HG03457 (cell line): ENCODE results near the gene PIK3R6.

Experiments used
- ATAC-seq: cut with Tn5 transposase; IDR thresholded peaks from one replicate; pipeline ENCODE4 v1.9.1; 2021; ENCODE audit warnings: moderate number of reproducible peaks; ENCODE audit not compliant: unreplicated experiment

Gene PIK3R6

DNA sequence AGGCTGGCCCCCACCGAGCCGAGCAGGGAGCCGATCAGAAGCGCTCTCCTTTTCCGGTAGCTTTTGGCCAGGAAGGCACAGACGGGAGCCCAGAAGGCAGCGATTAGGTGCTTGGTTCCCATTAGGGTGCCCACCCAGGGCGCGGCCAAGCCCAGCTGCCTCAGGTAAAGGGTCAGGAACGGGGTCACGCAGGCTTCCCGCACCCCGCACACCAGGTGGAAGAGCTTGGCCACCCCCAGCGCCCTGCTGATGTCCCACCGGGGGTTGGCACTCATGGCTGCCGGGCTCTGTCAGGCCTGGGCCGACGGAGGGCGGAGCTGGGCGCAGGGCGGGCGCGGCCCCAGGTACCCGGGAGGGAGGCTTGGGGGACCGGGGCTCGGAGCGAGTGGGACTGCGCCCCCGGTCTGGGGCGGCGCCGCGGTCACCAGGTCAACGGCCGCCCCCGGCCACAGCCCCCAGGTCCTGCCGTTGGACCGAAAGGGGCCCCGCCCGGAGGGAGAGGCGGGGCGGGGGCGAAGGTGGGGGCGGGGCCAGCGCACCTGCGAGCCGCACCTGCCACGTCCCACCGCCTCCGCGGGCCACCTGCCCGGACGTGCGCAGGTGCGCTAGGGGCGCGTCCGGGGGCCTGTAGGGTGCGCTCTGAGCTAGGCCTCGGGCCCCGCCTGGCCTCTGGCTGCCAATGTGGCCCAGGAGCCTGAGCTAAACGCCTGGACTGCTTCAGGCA, 68.5 kb downstream of the PIK3R6 start, which contains the start of gene MFSD6L:
Gene MFSD6L, minus strand, starts transcription at position 520 of the 724 bp plus-strand sequence. Its CDS starts 245 bp downstream, at position 275.
- no peak for ATAC-seq

DNA sequence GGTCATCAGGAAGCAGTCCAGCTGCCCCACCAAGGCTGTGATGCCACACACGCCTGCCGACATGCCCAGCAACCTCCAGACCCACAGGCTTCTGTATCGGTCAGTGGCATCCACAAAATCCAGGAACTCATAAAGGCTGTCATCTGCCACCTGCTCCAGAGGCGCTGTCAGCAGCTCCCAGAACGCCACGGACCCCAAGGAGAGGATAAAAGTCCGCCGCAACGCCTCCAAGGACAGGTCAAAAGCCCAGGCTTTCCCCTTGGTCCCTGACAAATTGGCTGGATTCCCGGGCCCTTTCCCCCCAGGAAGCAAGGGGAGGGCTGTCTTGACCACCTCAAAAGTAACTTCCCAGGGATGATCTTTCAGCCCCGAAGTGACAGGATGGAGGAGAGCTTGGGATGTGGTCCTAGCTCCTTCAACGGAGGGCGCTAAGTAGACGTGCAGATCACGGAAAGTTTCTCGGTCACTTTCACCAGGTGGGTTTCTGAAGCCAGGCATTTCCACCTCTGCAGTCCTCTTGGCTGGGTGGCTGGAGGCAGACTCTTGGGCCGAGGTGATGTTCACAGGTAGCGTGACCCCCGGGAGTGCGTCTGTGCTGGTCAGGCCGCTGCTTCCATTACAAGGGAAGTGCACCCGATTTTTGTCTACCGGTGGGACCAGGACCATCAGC, 69.2 kb downstream of the PIK3R6 start:
- no peak for ATAC-seq

DNA sequence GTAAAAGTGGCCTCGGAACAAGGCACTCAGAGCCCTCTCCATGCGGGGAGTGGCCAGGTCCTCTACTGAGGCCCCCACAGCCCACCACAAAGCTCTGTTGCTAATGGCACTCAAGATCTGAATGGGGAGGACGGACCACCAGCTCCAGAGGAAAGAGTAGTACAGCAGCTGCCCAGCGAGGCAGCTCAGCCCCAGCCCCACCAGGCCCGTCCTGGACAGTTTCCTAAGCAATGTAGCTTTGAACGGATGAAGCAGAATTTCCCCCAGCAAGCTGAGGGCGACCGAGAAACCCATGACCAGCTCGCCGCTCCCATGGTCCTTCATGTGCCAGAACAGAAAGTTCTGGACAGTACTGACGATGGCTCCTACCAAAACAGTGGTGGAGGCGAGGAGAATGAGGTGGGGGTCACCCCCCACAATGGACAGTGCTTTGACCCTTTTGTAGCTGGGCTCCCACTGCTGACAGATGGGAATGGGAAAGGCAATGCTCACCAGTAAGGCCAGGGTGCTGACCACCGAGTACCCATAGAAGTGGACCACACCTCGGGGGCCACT, 69.8 kb downstream of the PIK3R6 start:
- no peak for ATAC-seq

DNA sequence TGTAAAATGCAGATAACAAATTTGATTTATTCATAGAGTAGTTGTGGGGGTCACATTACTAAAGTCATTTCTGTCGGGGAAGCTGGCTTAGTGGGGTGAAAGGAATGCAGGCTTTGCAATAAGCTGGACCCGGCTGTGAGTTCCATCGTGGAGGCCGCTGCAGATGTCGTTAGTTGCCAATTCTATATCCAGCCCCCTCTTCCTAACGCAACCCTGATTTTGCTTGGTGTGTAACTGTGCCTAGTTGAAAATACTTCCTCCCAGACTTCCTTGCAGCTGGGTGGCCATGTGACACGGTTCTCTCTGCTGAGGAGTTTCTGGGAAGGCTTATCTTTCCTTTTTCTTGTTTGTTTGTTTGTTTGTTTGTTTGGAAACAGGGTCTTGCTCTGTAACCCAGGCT, 72.8 kb downstream of the PIK3R6 start:
- no peak for ATAC-seq

DNA sequence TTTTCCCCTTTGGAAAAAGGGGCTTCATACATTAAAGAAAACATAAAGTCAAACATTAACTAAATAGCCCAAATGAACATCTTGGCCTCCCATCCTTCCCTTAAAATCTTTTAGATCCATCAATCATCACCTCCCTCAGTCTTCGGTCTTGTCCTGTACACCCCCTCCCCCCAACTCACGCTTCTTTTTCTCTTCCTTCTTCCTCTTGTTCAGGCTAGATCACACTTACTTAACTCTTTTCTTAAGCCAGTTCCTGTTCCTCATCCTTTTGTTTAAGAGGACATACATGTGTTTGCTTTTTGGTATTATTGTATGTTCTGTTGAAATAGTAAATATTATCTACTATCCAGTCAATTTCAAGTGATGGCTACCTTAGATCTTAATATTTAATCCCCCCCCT, 73.8 kb downstream of the PIK3R6 start:
- no peak for ATAC-seq

GRCh38 chr17:8792646-8793045, 74.8 kb downstream of the PIK3R6 start:
- ATAC-seq, result no peak

DNA sequence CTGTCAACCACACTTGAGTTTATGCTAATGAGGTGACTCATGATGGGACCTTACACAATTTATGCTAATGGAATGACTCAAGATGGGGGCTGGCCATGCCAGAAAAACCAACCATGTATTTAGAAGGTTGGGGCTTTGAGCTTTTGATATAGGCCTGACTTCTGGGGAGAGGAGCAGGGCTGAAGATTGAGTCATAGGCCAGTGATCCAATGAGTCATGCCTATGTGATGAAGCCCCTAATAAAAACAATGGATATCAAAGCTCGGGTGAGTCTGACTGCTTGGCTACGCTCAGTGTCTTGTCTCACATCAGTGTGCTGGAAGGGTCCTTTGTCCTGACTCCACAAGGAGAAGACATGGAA, 75.6 kb downstream of the PIK3R6 start:
- ATAC-seq, result no peak

DNA sequence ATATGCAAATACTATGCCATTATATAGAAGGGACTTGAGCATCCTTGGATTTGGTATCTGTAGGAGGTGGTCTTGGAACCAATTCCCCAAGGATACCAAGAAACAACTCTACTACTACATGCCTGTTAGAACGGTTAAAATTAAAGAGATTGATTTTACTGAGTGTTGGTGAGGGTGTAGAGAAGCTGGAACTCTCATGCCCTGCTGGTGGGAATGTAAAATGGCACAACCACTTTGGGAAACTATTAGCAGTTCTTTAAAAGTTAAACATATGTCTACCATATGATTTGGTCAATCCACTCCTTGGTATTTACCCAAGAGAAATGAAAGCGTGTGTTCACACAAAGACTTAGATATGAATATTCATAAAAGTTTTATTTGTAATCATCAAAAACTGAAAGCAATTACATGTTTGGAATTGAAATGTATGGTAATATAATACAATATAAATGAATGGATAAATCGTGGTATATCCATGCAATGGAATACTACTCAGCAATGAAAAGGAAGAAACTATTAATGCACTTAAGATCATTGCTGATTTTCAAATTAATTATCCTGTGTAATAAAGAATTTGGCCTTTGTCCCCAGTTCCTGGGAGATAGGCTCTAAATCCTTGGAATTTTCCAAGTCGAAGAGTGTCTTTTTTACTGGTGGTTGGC, 76.1 kb downstream of the PIK3R6 start:
- ATAC-seq, result no peak

GRCh38 chr17:8789743-8790142, 77.7 kb downstream of the PIK3R6 start:
- no peak for ATAC-seq

DNA sequence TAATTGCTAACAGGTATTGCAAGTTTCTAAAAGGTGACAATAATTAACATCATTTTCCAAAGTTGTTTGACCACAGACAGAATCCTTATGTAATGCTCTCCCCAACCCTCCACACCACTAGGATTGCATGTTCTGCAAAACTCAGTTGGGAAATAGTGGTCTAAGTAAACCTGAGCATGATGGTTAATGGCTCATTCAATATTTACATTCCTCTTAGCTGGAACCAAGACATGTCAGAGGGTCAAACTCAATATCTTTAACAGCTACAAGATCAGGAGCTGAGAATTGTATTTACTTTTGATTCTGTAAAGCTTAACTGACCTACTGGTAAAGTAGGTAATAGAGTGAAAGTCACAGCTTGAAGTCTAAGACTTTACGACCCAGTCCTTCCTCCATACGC, 78.5 kb downstream of the PIK3R6 start:
- no peak for ATAC-seq

- ATAC-seq, result no peak
These were observed 81.7 kb downstream of the PIK3R6 start for GRCh38 chr17:8785547-8786413.

DNA sequence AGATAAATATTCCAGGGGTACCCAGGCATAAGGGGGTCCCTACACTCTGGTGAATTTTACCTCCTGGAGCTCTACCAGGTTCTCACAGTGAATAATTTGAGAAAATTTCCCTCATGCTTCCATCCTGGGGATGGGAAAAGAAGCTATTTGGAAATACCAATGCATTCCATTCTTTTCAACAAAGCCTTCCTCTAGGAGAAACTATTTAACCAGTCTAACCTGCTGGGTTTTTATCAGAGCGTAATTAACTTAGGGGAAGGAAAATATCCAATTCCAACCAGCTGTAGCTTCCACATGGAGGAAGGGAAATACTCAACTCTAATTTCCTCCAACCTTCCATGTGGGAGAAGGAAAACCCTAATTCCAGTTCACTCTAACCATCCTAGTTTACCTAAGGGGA, 85.3 kb downstream of the PIK3R6 start:
- ATAC-seq, result no peak

GRCh38 chr17:8781776-8782175, 85.7 kb downstream of the PIK3R6 start:
- ATAC-seq, result no peak

GRCh38 chr17:8776881-8777280, 90.6 kb downstream of the PIK3R6 start:
- ATAC-seq, result no peak

DNA sequence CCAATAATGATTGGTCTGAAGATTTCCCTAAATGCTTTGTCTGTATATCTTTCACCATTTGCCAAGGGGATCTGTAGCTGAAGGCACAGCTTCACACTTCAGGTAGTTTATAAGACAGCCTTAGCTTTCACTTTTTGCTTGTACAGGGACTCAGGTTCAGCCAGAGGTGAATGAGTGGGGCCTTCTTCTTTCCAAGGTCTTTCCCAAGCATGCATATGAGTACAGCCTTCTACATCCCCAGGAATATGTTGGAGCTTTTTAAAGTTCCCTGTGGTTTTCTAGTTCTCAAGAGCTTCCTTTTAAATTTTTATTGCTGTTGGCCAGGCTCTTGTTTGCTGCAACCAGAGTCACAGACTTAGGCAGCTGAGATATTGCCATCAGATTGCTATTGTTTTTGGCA, 91.2 kb downstream of the PIK3R6 start:
- no peak for ATAC-seq

DNA sequence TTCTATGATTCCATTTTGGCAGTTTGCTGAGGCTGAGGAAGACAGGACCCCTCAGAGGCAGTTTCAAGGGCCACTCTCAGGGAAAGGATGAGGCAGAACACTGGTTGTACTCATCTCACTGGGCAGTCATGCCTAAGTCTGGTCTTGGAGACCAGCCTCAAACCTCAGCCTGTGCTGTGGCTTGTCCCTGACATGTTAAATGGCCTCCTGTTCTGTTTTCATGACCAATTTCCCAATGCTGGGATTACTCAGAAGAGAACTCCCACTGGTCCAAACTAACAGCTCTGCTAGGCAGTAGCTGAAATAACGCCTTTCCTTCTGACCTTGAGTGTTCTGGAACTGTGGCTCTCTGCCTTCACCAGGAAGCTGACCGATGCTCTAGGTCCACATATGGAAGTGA, 100.7 kb downstream of the PIK3R6 start:
- ATAC-seq, result no peak

DNA sequence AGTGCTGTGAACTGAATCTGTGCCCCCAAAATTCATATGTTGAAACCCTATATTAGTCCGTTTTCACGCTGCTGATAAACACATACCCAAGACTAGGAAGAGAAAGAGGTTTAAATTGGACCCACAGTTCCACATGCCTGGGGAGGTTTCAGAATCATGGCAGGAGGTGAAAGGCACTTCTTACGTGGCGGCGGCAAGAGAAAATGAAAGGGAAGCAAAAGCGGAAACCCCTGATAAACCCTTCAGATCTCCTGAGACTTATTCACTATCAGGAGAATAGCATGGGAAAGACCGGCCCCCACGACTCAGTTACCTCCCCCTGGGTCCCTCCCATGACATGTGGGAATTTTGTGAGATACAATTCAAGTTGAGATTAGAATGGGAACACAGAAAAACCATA, 105.5 kb downstream of the PIK3R6 start:
- ATAC-seq, result no peak

GRCh38 chr17:8758137-8758596, 109.3 kb downstream of the PIK3R6 start, which contains the start of gene SPDYE4:
Gene SPDYE4, minus strand, starts transcription at chr17:8758546. Its CDS starts 164 bp downstream, at chr17:8758382.
- ATAC-seq, result no peak

DNA sequence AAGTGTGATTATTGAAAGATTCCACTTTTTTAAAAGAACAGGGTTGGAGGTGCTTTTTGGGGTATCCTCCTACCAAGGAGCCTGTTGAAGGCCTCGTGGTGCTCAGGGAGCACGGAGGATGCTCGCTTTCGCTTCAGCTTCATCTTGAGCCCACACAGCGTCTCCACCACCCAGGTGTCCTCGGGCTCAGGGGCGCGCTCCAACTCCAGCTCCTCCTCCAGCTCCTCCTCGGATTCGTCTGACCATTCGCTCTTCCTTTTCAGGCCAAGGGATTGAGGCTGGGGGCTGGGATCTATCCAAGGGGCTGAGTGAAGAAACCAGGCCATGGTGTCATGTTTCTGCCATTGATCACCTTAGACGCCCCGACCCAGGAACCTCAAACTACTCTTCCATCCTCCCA, 110.3 kb downstream of the PIK3R6 start:
- no peak for ATAC-seq

DNA sequence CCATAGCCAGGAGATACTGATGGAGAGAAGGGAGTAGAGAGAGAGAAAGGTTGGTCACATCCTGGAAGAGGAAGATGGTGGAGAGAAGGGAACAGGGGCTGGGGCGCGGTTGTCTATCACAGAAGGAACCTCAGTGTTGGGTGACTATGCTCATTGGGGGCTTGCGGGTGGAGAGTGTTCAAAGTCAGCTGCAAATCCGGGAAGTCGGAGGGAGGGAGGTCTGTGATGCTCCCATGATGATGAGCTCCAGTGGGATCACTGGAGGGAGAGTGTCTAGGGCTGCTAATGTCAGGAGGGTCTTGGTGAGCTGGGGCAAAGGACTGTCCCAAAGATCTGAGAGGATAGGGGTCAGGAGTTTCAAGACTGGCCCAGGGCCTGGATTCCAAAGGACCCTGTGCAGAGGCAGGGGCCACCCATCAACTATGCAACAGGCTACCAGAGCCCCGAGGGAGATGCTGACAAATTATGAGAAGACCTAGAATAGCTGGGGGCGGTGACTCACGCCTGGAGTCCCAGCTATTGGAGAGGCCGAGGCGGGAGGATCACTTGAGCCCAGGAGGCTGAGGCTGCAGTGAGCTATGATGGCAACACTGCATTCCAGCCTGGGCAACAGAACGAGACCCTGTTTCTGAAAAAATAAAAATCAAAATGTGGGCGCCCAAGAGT, 111.8 kb downstream of the PIK3R6 start:
- ATAC-seq, result no peak
